Measurements from ENCODE around the gene RAP1GAP2.

The RAP1GAP2 gene

DNA sequence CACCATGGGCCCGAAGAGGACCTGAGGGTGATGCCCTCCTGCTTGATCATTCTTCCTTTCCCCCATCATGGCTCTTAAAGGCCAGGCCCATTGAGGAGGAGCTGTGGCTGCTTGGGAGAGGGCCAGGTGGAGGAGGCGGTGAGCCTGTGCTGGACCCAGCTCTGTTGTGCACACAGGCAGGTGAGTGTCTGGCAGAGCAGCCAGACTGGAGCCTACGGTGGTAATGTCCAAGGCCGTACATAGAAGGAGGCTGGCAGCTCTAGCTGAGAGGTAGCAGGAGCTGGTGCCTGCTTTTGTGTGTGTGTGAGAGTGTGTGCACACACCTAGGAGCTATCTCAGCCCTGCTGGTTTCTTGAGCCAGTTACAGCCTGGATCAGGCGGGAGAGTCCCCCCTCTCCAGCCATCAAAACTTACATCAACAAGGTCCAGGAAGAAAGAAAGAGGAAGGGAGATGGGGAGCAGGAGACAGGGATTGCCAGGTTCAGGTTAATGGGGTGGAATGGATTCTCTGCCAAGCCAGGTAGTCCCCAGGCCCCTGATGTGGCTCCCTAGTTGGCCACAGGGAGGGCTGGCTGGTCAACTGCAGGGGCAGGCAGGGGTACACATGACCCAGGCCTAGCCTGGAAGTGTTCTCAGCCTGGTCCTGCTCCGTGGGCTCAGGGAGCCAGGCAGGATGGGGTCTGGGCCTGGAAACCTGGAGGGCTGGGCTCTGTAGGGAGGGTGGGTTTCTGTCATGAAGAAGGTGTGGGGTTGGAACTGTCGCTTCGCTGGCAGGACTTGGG, 107.1 kb downstream of the RAP1GAP2 start:
- DNase-seq (ENCODE audit: low spot score) = no peak
- in situ Hi-C loops (cut with MboI; ENCODE audit: low sequenced_read_pairs, unreplicated experiment) = no loop called here
- TF ChIP-seq, protein P1, sequence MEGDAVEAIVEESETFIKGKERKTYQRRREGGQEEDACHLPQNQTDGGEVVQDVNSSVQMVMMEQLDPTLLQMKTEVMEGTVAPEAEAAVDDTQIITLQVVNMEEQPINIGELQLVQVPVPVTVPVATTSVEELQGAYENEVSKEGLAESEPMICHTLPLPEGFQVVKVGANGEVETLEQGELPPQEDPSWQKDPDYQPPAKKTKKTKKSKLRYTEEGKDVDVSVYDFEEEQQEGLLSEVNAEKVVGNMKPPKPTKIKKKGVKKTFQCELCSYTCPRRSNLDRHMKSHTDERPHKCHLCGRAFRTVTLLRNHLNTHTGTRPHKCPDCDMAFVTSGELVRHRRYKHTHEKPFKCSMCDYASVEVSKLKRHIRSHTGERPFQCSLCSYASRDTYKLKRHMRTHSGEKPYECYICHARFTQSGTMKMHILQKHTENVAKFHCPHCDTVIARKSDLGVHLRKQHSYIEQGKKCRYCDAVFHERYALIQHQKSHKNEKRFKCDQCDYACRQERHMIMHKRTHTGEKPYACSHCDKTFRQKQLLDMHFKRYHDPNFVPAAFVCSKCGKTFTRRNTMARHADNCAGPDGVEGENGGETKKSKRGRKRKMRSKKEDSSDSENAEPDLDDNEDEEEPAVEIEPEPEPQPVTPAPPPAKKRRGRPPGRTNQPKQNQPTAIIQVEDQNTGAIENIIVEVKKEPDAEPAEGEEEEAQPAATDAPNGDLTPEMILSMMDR (IDR thresholded peaks at IDR 0.05; ENCODE audit: borderline replicate concordance, control extremely low read depth, extremely low read depth, insufficient read depth, missing control alignments) = no peak

GRCh38 chr17:2904135-2904534, 107.9 kb downstream of the RAP1GAP2 start:
- no peak for DNase-seq (ENCODE audit: low spot score)

DNA sequence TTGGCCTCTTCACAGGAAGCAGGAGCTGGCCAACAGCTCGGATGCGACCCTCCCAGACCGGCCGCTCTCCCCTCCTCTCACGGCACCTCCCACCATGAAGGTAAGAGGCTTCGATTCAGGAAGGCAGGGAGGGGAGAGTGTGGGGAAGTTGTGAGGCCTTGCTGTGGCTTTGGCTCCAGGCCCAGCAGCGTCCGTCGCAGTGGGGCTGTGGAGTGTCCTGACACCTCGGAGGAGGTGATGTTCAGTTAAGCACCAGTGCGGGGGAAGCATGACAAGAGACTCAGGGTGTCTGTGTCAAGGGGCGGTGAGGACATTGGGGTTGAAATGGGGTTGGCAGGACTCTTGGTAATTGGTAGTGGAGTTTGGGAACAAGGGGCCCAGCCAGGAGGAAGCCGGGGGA, 109.0 kb downstream of the RAP1GAP2 start:
- in situ Hi-C loops (cut with MboI; ENCODE audit: low sequenced_read_pairs, unreplicated experiment) = no loop called here
- TF ChIP-seq, protein P1 (IDR thresholded peaks at IDR 0.05; ENCODE audit: borderline replicate concordance, control extremely low read depth, extremely low read depth, insufficient read depth, missing control alignments) = no peak
- no peak for DNase-seq (ENCODE audit: low spot score)

More at GRCh38 chr17:2904135-2904534, 107.9 kb downstream of the RAP1GAP2 start:
- TF ChIP-seq, protein P1 (IDR thresholded peaks at IDR 0.05; ENCODE audit: borderline replicate concordance, control extremely low read depth, extremely low read depth, insufficient read depth, missing control alignments) = no peak
- in situ Hi-C loops (cut with MboI; ENCODE audit: low sequenced_read_pairs, unreplicated experiment) = no loop called here

DNA sequence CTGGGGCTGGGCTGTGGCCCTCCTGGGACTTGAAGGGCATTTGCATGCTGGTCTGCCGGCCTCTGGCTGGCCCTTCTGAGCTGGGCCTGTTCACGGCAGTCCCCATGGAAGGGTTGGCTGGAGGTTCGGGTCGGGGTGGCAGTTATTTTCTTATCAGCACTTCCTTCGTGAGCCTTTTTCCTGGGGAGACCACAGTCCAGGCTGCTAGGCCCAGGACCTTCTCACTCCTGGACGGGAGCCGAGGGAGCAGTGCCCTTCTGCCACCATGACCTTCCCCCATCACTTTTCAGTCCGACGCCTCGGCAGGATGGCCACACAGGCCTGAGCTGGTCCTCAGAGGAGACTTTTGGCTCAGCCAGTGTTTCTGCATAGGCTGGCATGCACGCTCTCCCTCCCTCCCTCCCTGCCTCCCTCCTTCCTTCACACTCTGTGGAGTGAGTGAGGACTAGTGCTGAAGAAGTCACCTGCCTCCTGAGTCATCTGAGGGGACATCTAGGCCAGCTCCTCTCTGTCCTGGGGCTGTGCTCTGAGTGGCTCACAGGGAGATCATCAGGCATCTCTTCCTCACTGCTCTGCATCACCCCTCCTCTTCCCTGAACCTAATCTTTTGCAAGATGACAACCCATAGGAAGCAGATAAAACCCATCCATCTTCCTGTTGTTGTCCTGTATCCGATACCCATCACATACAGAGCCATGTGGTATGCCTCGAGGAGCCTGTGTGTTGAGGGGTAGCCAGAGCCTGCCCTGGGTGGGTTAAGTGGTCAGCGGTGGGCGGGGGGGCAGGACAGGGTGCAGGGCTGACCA, 109.7 kb downstream of the RAP1GAP2 start:
- in situ Hi-C loops (cut with MboI; ENCODE audit: low sequenced_read_pairs, unreplicated experiment) = no loop called here
- DNase-seq (ENCODE audit: low spot score) = no peak
- TF ChIP-seq, protein P1 (IDR thresholded peaks at IDR 0.05; ENCODE audit: borderline replicate concordance, control extremely low read depth, extremely low read depth, insufficient read depth, missing control alignments) = no peak

- TF ChIP-seq, protein P1 (IDR thresholded peaks at IDR 0.05; ENCODE audit: borderline replicate concordance, control extremely low read depth, extremely low read depth, insufficient read depth, missing control alignments) = no peak
- in situ Hi-C loops (cut with MboI; ENCODE audit: low sequenced_read_pairs, unreplicated experiment) = no loop called here
- no peak for DNase-seq (ENCODE audit: low spot score)
Observed at GRCh38 chr17:2906901-2907300, 110.7 kb downstream of the RAP1GAP2 start.

DNA sequence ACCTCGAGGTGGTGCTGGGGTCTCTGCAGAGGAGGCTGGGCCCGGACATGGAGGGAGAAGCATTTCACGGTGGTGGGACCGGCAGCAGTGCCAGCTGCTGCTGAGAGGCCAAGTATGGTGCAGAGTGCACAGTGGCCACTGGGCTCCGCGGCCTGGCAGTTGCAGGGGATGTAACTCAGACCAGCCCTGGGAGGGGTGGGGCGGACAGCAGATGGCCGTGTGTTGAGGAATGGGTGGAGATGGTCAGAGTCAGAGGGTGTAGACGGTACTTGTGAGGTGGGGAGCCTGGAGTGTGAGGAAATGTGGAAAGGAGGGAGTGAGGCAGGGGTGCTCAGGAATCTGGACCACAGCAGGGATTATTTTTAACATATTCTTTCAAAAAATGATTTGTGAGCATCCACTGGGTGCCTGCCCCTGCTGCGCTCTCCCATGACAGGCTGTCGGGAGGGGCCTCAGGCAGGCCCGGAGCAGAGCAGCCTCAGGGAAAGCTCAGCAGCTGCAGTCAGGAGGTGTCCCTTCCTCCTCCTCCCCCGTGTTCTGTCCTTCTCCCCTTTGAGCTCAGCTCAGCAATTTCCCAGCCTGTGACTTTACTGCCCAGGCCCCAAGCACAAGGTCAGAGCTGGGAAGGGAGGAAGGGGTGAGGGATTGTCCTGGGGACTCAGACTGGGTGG, 113.1 kb downstream of the RAP1GAP2 start:
- in situ Hi-C loops (cut with MboI; ENCODE audit: low sequenced_read_pairs, unreplicated experiment) = no loop called here
- no peak for DNase-seq (ENCODE audit: low spot score)
- TF ChIP-seq, protein P1 (IDR thresholded peaks at IDR 0.05; ENCODE audit: borderline replicate concordance, control extremely low read depth, extremely low read depth, insufficient read depth, missing control alignments) = no peak
